ENCODE measurements around the gene PIP4K2A.

- no peak for TF ChIP-seq POLR2AphosphoS5 (IDR thresholded peaks at IDR 0.05; ENCODE audit: low read depth, low read length)
- no peak for TF ChIP-seq POLR2A (IDR thresholded peaks at IDR 0.05; ENCODE audit: control extremely low read depth in 1 of 2, low read depth in 2 of 2, low read length in 2 of 2)
- TF ChIP-seq TEAD4 (IDR thresholded peaks at IDR 0.05; ENCODE audit: low read depth, low read length): no peak
- TF ChIP-seq RFX5 (IDR thresholded peaks at IDR 0.05; ENCODE audit: borderline replicate concordance, low read depth, low read length): no peak
- no peak for TF ChIP-seq CTCF (IDR thresholded peaks at IDR 0.05; ENCODE audit: control extremely low read depth in 1 of 3, insufficient read depth in 1 of 3, low read depth in 1 of 3, low read length in 3 of 3)
- no peak for TF ChIP-seq EZH2 (IDR thresholded peaks at IDR 0.05; ENCODE audit: low read depth, low read length, severe bottlenecking)
- TF ChIP-seq CHD1 (IDR thresholded peaks at IDR 0.05; ENCODE audit: low read depth, low read length): no peak
- no peak for TF ChIP-seq RXRA (IDR thresholded peaks at IDR 0.05; ENCODE audit: insufficient read depth, low read depth, low read length)
- no peak for TF ChIP-seq FOSL1 (IDR thresholded peaks at IDR 0.05; ENCODE audit: insufficient read depth, low read depth, low read length)
These were observed 4.1 kb downstream of the PIP4K2A start for GRCh38 chr10:22710139-22710745.

Measured in H1 (cell line).